Prostate gland (tissue), 2 donors: ENCODE results near the gene CELA2B. TPM values are rescaled to one million over a fixed set of nuclear protein-coding genes. Genes with fewer than 3 reads are reported as not detected.

Source experiments
- DNase-seq: peaks from one replicate; pipeline ENCODE4 v3.0.0-alpha.2; 2019; ENCODE audit warnings: low spot score
- H3K27ac ChIP-seq, 2 donors: fragments of 200-600 bp; sonication (generic); 2 replicates each; pipeline ENCODE4 v1.5.1; 2017 to 2019
- H3K27me3 ChIP-seq: fragments of 200-600 bp; sonication (generic); replicated peaks from 2 replicates; pipeline ENCODE4 v1.5.1; 2019; ENCODE audit not compliant: insufficient read depth
- H3K36me3 ChIP-seq, 2 donors: fragments of 200-600 bp; sonication (generic); 1 replicate in 1 of 2; 2 replicates in 1 of 2; pipeline versions ENCODE4 v1.5.1 to v1.8.1; 2017 to 2019
- H3K4me1 ChIP-seq: fragments of 200-600 bp; sonication (generic); replicated peaks from 2 replicates; pipeline ENCODE4 v1.5.1; 2019
- H3K4me3 ChIP-seq, 2 donors: fragments of 200-600 bp; sonication (generic); 2 replicates each; pipeline ENCODE4 v1.5.1; 2017 to 2019
- H3K9me3 ChIP-seq: fragments of 200-600 bp; sonication (generic); 2 replicates; pipeline ENCODE4 v1.5.1; 2017
- CTCF ChIP-seq, 4 experiments: fragments of 200-600 bp in 2 of 4; fragments of 450-650 bp in 2 of 4; sonication (generic) in 2 of 4; IDR thresholded peaks; 1 replicate in 3 of 4; 2 replicates in 1 of 4; pipeline ENCODE4 v1.5.1; 2016 to 2019; ENCODE audit warnings: antibody characterized with exemption in 4 of 4, mild to moderate bottlenecking in 2 of 4, moderate library complexity in 2 of 4
- POLR2A ChIP-seq: fragments of 450-650 bp; IDR thresholded peaks from one replicate; pipeline ENCODE4 v1.6.1; 2016; ENCODE audit warnings: antibody characterized with exemption, mild to moderate bottlenecking
- POLR2AphosphoS5 ChIP-seq: sonication (generic); formaldehyde crosslinking; IDR thresholded peaks from one replicate; pipeline ENCODE4 v1.6.1; 2017; ENCODE audit warnings: antibody characterized with exemption
- WGBS: methylation state at CpG from one replicate; pipeline ENCODE4 v1.1.5; 2018; 5-methylcytosine and 5-hydroxymethylcytosine counted together
- intact Hi-C: fragments of 100-400 bp; cut with DNase I; formaldehyde crosslinking; loops from one replicate; pipeline ENCODE4 v1.14.2; 2022
- total RNA-seq, 2 donors: library from RNA; depleted of rRNA; stranded (reverse); fragments of >200 nt; gene quantifications; one replicate each; pipeline ENCODE4 v1.1.0, GENCODE V29; 2016

CELA2B gene
- total RNA-seq, 2 donors from 2014 or later, result 1.1 TPM; not detected in 1

GRCh38 chr1:15506831-15507230, 30.9 kb downstream of the CELA2B start:
- no peaks in the 10 kb centered on the region for H3K36me3 ChIP-seq
- no peak overlapping the region for H3K27ac ChIP-seq
- TF ChIP-seq CTCF (IDR thresholded peaks at IDR 0.05) (no peak), POLR2A (no peak), POLR2AphosphoS5 (no peak)
- no peaks in the 10 kb centered on the region for H3K9me3 ChIP-seq
- no peaks in the 10 kb centered on the region for H3K4me1 ChIP-seq
- H3K27me3 ChIP-seq, result no peaks in the 10 kb centered on the region
- no peak for DNase-seq
- no peak overlapping the region for H3K4me3 ChIP-seq
- intact Hi-C loops, result no loop called here
- WGBS, result 96% methylated on average over 17 of the region's 17 CpGs

- H3K4me1 ChIP-seq, result no peaks in the 10 kb centered on the region
- H3K4me3 ChIP-seq, result no peak overlapping the region
- no peaks in the 10 kb centered on the region for H3K27me3 ChIP-seq
- 93% methylated on average over 5 of the region's 5 CpGs for WGBS
- no peaks in the 10 kb centered on the region for H3K9me3 ChIP-seq
- TF ChIP-seq POLR2AphosphoS5, result no peak
- TF ChIP-seq CTCF (IDR thresholded peaks at IDR 0.05), result no peak
- no peak for TF ChIP-seq POLR2A
- H3K27ac ChIP-seq, result no peak overlapping the region
- intact Hi-C loops, result no loop called here
- no peaks in the 10 kb centered on the region for H3K36me3 ChIP-seq
- no peak for DNase-seq
Observed at GRCh38 chr1:15507278-15507677, 31.4 kb downstream of the CELA2B start.

GRCh38 chr1:15508700-15509487, 33.0 kb downstream of the CELA2B start:
- Histone ChIP-seq H3K4me1 (no peaks in the 10 kb centered on the region), H3K9me3 (no peaks in the 10 kb centered on the region), H3K27me3 (no peaks in the 10 kb centered on the region), H3K36me3 (no peaks in the 10 kb centered on the region), H3K4me3 (no peak overlapping the region), H3K27ac (no peak overlapping the region)
- DNase-seq, result no peak
- WGBS, result 90% methylated on average over 12 of the region's 12 CpGs
- intact Hi-C loops, result no loop called here
- TF ChIP-seq POLR2AphosphoS5 (no peak), POLR2A (no peak), CTCF (IDR thresholded peaks at IDR 0.05) (no peak)

- TF ChIP-seq POLR2A (no peak), CTCF (IDR thresholded peaks at IDR 0.05) (no peak), POLR2AphosphoS5 (no peak)
- Histone ChIP-seq H3K4me3 (no peak overlapping the region), H3K4me1 (no peaks in the 10 kb centered on the region), H3K27me3 (no peaks in the 10 kb centered on the region), H3K27ac (no peak overlapping the region), H3K9me3 (no peaks in the 10 kb centered on the region), H3K36me3 (no peaks in the 10 kb centered on the region)
- DNase-seq, result no peak
- intact Hi-C loops, result no loop called here
- 85% methylated on average over 7 of the region's 7 CpGs for WGBS
Observed at GRCh38 chr1:15509586-15509985, 33.7 kb downstream of the CELA2B start.
